ENCODE data around the gene CDH4.

Gene CDH4

GRCh38 chr20:61760321-61760720 is 508.3 kb downstream of the CDH4 start:
- Histone ChIP-seq H3K9me2 (replicated peaks; ENCODE audit: insufficient read depth, low read length) (no peaks in the 10 kb centered on the region), H2AFZ (ENCODE audit: low read depth, low read length, severe bottlenecking) (no peak overlapping the region), H3K4me3 (ENCODE audit: insufficient read depth, low read length, poor library complexity, severe bottlenecking) (no peak overlapping the region), H3K36me3 (ENCODE audit: low read length) (no peaks in the 10 kb centered on the region), H3K27me3 (ENCODE audit: low read length) (no peaks in the 10 kb centered on the region), H3K79me2 (ENCODE audit: insufficient read depth, low read length) (no peaks in the 10 kb centered on the region), H3F3A (ENCODE audit: insufficient read depth) (no peaks in the 10 kb centered on the region), H3K9ac (ENCODE audit: low read length) (no peak overlapping the region), H4K20me1 (ENCODE audit: low read depth, low read length) (no peaks in the 10 kb centered on the region), H3K9me3 (ENCODE audit: insufficient read depth, low read length) (no peaks in the 10 kb centered on the region), H3K4me2 (ENCODE audit: low read depth, low read length, poor library complexity, severe bottlenecking) (no peak overlapping the region), H3K27ac (ENCODE audit: low read depth, low read length) (no peak overlapping the region)
- TF ChIP-seq EZH2phosphoT487 (conservative IDR thresholded peaks at IDR 0.05; ENCODE audit: low read length) (no peak), CTCF (IDR thresholded peaks at IDR 0.05; ENCODE audit: insufficient read depth, low read length, poor library complexity, severe bottlenecking) (no peak)

GRCh38 chr20:61760731-61761130 is 508.7 kb downstream of the CDH4 start:
- no peaks in the 10 kb centered on the region for H3K9me2 ChIP-seq (replicated peaks; ENCODE audit: insufficient read depth, low read length)
- no peaks in the 10 kb centered on the region for H3F3A ChIP-seq (ENCODE audit: insufficient read depth)
- H3K9ac ChIP-seq (ENCODE audit: low read length), result no peak overlapping the region
- H3K36me3 ChIP-seq (ENCODE audit: low read length), result no peaks in the 10 kb centered on the region
- H2AFZ ChIP-seq (ENCODE audit: low read depth, low read length, severe bottlenecking), result no peak overlapping the region
- H3K27me3 ChIP-seq (ENCODE audit: low read length), result no peaks in the 10 kb centered on the region
- no peaks in the 10 kb centered on the region for H3K9me3 ChIP-seq (ENCODE audit: insufficient read depth, low read length)
- H3K27ac ChIP-seq (ENCODE audit: low read depth, low read length), result no peak overlapping the region
- no peaks in the 10 kb centered on the region for H3K79me2 ChIP-seq (ENCODE audit: insufficient read depth, low read length)
- H3K4me2 ChIP-seq (ENCODE audit: low read depth, low read length, poor library complexity, severe bottlenecking), result no peak overlapping the region
- TF ChIP-seq EZH2phosphoT487 (conservative IDR thresholded peaks at IDR 0.05; ENCODE audit: low read length) (no peak), CTCF (IDR thresholded peaks at IDR 0.05; ENCODE audit: insufficient read depth, low read length, poor library complexity, severe bottlenecking) (no peak)
- H3K4me3 ChIP-seq (ENCODE audit: insufficient read depth, low read length, poor library complexity, severe bottlenecking), result no peak overlapping the region
- H4K20me1 ChIP-seq (ENCODE audit: low read depth, low read length), result no peaks in the 10 kb centered on the region

- Histone ChIP-seq H3K79me2 (ENCODE audit: insufficient read depth, low read length) (no peaks in the 10 kb centered on the region), H3K4me3 (ENCODE audit: insufficient read depth, low read length, poor library complexity, severe bottlenecking) (no peak overlapping the region), H3K9me3 (ENCODE audit: insufficient read depth, low read length) (no peaks in the 10 kb centered on the region), H3K36me3 (ENCODE audit: low read length) (no peaks in the 10 kb centered on the region), H4K20me1 (ENCODE audit: low read depth, low read length) (no peaks in the 10 kb centered on the region), H3K27ac (ENCODE audit: low read depth, low read length) (no peak overlapping the region), H3K9ac (ENCODE audit: low read length) (no peak overlapping the region), H3F3A (ENCODE audit: insufficient read depth) (no peaks in the 10 kb centered on the region), H3K9me2 (replicated peaks; ENCODE audit: insufficient read depth, low read length) (no peaks in the 10 kb centered on the region), H3K27me3 (ENCODE audit: low read length) (no peaks in the 10 kb centered on the region), H3K4me2 (ENCODE audit: low read depth, low read length, poor library complexity, severe bottlenecking) (no peak overlapping the region), H2AFZ (ENCODE audit: low read depth, low read length, severe bottlenecking) (no peak overlapping the region)
- no peak for TF ChIP-seq EZH2phosphoT487 (conservative IDR thresholded peaks at IDR 0.05; ENCODE audit: low read length)
Observed at GRCh38 chr20:61761453-61762166, 509.5 kb downstream of the CDH4 start.

DNA sequence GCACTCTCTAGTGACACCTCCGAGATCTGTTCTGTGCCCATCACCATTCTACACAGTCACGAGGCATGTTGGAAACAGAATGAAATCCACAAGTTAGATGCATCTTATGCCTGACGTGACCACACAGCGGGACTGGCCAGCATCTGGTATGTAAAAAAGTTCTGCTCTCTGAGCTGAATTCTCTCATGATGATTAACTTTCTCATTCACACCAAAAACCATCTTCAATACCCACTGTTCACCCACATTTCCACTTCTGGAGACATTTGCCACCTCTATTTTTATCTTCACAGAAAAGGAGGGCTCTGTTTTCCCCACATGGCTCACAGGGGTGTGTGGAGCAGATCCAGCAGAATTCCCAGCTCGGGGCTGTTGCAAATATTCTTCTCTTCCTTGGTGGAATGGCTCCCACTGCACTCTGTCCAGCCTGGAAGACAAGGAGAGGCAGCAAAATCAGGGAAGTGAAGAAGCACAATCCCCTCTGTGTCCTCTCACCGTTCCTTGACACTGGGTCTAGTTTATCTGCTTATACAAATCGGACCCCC is 510.2 kb downstream of the CDH4 start:
- no peaks in the 10 kb centered on the region for H3K27me3 ChIP-seq (ENCODE audit: low read length)
- H3K27ac ChIP-seq (ENCODE audit: low read depth, low read length), result no peak overlapping the region

More for the DNA sequence above, 510.2 kb downstream of the CDH4 start:
- H3K4me2 ChIP-seq (ENCODE audit: low read depth, low read length, poor library complexity, severe bottlenecking), result no peak overlapping the region
- TF ChIP-seq EZH2phosphoT487 (conservative IDR thresholded peaks at IDR 0.05; ENCODE audit: low read length), result no peak
- TF ChIP-seq CTCF (IDR thresholded peaks at IDR 0.05; ENCODE audit: insufficient read depth, low read length, poor library complexity, severe bottlenecking), result no peak
- H3K9ac ChIP-seq (ENCODE audit: low read length), result no peak overlapping the region
- no peaks in the 10 kb centered on the region for H3K9me3 ChIP-seq (ENCODE audit: insufficient read depth, low read length)
- no peaks in the 10 kb centered on the region for H3F3A ChIP-seq (ENCODE audit: insufficient read depth)
- H3K4me3 ChIP-seq (ENCODE audit: insufficient read depth, low read length, poor library complexity, severe bottlenecking), result no peak overlapping the region
- H4K20me1 ChIP-seq (ENCODE audit: low read depth, low read length), result no peaks in the 10 kb centered on the region
- H3K9me2 ChIP-seq (replicated peaks; ENCODE audit: insufficient read depth, low read length), result no peaks in the 10 kb centered on the region
- no peak overlapping the region for H2AFZ ChIP-seq (ENCODE audit: low read depth, low read length, severe bottlenecking)
- H3K36me3 ChIP-seq (ENCODE audit: low read length), result no peaks in the 10 kb centered on the region
- no peaks in the 10 kb centered on the region for H3K79me2 ChIP-seq (ENCODE audit: insufficient read depth, low read length)
